GM10266 (cell line): Measurements from ENCODE around the gene GPRC5B.

Source experiments
- DNase-seq: peaks from one replicate; pipeline ENCODE4 v3.0.0; 2012; ENCODE audit errors: extremely low spot score
- TF ChIP-seq, protein P1 (sequence below): IDR thresholded peaks from 2 replicates; pipeline ENCODE4 v1.5.1; 2012; ENCODE audit warnings: mild to moderate bottlenecking, low read depth; ENCODE audit not compliant: control insufficient read depth, insufficient read depth; ENCODE audit errors: missing control alignments

Gene GPRC5B

DNA sequence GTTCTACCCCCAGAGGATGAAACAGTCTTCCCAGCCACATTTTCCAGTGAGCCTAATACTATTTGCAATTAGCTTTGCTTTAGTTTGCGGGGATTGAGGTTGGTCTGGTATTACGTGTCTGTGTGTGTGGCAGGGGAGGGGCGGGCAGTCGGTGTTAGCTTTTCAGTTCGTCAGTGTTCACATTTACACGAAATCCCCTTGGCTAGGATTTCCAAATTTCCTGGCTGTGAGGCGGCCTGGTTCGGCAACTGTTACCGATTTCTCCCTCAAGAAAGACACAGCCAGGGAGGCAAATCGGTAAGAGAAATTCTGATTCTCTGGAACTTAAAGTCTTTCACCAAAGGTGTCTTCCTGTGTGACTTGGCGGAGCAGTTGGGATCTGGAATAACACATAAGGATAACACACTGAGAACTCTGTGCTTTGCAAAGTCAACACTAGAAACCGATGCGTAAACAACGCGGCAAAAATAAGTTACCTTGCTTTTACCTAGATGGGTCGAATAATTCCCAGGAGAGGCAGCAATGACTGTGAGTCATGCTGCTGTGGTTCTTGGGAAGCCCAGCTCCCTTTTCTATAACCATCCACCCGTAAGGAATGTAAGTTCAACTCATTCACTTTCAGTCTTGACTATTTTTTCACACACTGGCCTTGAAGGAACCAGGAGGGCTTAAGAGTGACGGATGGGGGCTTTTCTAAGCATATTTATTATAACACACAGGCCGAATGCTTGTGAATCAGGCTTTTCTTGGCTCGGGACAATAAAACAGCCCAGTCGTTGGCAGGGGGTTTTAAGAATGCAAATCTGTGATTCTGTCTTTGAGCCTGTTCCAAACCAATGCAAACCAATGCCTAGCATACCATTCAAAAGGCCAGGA, 24.2 kb downstream of the GPRC5B start:
- no peak for DNase-seq
- TF ChIP-seq, protein P1, sequence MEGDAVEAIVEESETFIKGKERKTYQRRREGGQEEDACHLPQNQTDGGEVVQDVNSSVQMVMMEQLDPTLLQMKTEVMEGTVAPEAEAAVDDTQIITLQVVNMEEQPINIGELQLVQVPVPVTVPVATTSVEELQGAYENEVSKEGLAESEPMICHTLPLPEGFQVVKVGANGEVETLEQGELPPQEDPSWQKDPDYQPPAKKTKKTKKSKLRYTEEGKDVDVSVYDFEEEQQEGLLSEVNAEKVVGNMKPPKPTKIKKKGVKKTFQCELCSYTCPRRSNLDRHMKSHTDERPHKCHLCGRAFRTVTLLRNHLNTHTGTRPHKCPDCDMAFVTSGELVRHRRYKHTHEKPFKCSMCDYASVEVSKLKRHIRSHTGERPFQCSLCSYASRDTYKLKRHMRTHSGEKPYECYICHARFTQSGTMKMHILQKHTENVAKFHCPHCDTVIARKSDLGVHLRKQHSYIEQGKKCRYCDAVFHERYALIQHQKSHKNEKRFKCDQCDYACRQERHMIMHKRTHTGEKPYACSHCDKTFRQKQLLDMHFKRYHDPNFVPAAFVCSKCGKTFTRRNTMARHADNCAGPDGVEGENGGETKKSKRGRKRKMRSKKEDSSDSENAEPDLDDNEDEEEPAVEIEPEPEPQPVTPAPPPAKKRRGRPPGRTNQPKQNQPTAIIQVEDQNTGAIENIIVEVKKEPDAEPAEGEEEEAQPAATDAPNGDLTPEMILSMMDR, result no peak

DNA sequence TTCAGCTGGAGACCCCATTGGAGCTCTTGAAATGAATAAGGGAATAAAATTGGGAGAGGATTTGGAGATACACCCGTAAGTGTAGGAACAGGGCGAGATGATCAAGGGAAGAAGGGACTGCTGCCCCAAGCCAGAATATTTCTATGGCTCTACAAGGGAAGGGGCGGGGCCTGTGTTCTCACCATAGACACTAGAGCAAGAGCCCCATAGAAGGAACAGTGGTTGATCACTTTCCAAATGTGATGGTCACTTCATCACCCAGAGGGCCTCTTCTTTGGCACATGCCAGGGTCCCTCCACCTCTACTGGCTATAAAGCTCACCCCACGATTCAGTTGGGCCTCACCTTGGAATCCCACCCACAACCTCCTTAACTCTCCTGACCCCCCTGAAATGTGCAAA, 25.0 kb downstream of the GPRC5B start:
- DNase-seq, result no peak

DNA sequence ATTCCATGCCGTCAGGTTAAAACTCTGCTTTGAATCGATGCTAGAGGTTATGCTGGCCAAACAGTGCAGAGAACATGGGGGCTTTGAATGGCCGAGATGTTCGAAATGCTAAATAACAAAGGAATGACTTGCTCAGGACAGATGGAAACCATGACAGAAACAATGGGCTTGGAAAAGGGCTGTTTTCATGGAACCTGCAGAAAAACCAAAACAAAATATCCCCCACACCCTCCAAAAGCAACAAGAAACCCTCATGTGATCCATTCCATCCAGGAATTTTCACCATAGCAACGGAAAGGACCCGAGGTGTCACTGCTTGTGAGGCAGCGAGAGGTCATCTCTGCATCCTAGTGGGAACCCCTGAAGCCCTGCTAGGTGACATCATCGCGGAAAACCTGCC, 25.5 kb downstream of the GPRC5B start:
- no peak for DNase-seq
- TF ChIP-seq, protein P1, result no peak

More for the DNA sequence above, 25.0 kb downstream of the GPRC5B start:
- TF ChIP-seq, protein P1, result no peak

DNA sequence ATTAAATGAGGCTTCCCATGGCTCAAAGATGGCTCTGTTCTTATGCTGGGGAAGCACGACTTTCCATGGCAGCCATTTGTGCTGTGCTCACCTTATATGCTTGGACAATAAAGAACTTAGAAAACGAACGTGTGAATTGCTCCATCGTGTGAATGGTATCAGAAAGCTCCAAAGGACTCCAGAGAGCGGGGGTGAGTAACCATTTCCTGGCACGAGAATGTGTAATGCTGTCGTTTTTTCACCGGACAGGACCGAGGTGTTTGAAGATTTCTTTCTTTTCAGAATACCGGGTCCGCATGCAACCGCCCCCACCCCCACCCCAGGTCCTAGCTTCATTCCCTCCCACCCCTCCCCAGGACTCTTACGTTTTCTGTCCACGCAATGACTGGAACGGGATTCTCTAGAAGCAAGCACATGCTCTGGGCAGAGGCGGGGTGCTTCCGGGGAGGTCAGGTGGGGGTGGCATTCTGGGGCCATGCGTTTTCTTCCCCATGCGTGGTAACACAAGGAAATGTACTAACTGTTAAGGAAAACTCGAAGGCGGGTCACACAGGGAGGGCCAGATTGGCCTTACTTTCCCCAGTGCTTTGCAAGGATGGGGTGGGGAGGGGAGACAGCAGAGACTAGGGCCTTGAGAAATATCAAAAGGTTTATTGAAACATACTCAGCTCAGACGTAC, 26.2 kb downstream of the GPRC5B start:
- DNase-seq, result no peak
- TF ChIP-seq, protein P1, result no peak

DNA sequence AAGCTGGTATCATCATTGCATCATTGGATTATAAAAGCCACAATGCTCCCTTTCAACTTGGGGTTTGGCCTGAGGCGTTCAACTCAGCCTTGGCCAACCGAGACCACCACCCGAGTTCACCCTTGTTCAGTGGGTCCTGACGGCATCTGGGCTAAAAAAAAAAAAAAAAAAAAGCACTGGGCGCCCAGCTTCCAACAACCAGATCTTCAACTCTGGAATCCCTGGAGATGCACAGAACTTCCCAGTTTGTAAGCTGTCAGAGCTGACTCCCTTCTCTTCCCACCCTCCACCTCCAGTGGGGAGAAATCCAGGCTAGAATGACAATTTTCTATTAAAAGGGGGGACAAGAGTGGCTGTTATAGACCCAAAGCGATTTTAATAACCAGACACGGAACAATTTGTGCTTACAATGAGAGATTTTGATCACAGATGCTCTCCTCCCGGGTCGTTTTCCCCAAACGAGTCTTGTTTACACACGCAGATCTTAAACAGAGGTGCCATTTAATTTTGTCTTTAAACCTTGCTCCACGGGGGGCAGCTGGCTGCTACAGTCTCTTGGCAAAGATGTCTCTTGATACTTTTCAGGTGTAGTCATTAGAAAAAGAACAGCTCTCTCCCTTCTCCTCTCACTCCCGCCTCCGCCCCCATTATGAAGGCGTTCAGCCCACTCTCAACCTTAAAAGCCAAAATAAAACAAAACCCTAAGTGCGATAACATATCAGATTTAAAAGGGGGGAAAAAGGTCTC, 26.9 kb downstream of the GPRC5B start:
- no peak for DNase-seq

DNA sequence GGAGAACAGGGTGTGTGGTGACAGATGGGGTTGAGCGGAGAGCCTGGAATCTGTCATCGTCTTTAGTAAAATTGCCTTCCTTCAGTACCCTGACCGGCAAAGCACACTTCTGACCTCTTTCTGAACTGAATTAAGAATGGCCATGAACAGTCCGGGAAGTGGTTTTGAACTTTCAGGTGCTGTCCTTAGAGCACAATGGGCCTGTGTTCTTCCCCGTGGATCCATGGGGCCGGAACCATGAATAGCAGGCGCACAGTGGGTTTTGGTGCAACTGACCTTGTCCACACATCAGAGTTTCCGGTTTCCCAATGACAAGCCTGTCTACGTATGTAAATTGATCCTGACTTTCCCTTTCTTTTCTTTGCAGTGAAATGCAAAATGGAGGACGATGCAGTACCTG, 28.5 kb downstream of the GPRC5B start:
- TF ChIP-seq, protein P1, result no peak

More for the DNA sequence above, 26.9 kb downstream of the GPRC5B start:
- TF ChIP-seq, protein P1, result no peak

More for the DNA sequence above, 28.5 kb downstream of the GPRC5B start:
- DNase-seq, result no peak
